GM12878 (cell line): ENCODE results near the gene IKZF1. TPM values are rescaled to one million over a fixed set of nuclear protein-coding genes. Genes with fewer than 3 reads are reported as not detected.

Experiments used
- ATAC-seq: fragments of 200-7000 bp; cut with Tn5 transposase; 3 replicates; pipeline ENCODE4 v1.9.1; 2020; ENCODE audit warnings: mild to moderate bottlenecking, moderate library complexity
- BruUV-seq: library from RNA; stranded (reverse); fragments of 400-500 nt; replicated peaks from 2 replicates; lab custom pipeline; 2021; lab: Mats Ljungman, UMichigan
- CTCF ChIA-PET: fragments of 300-600 bp; sonication (Branson Sonifier 250); formaldehyde crosslinking; extraction: SDS; loops from one replicate; lab custom pipeline; 2021; ENCODE audit warnings: inconsistent platforms; lab: Yijun Ruan, JAX
- POLR2A ChIA-PET: fragments of 350-600 bp; formaldehyde crosslinking; extraction: SDS; loops from one replicate; lab custom pipeline; 2021; ENCODE audit warnings: inconsistent platforms; lab: Charles Lee
- RAD21 ChIA-PET: fragments of 300-600 bp; sonication (Branson Sonifier 250); formaldehyde crosslinking; loops from one replicate; lab custom pipeline; 2023; ENCODE audit warnings: antibody characterized with exemption; ENCODE audit not compliant: unreplicated experiment; lab: Charles Lee
- SMC1A ChIA-PET: fragments of 300-600 bp; sonication (Branson Sonifier 250); formaldehyde crosslinking; loops from one replicate; lab custom pipeline; 2023; ENCODE audit not compliant: unreplicated experiment, uncharacterized antibody; lab: Charles Lee
- DNase-seq: peaks from one replicate; pipeline ENCODE4 v3.0.0-alpha.2; 2011; ENCODE audit warnings: low read depth, low spot score
- FAIRE-seq: peaks from 3 replicates; lab custom pipeline; 2011; peaks lifted over from hg19 to GRCh38; lab: Jason Lieb, UNC
- H2AFZ ChIP-seq: 2 replicates; pipeline ENCODE4 v1.6.0; 2011; ENCODE audit warnings: low read depth, low read length, control low read depth; ENCODE audit not compliant: control insufficient read depth
- H3K27ac ChIP-seq: 2 replicates; pipeline ENCODE4 v1.5.1; 2011; ENCODE audit warnings: control low read depth; ENCODE audit not compliant: control insufficient read depth, insufficient read depth
- H3K27me3 ChIP-seq, 2 experiments: replicated peaks in 1 of 2; 2 replicates each; pipeline versions ENCODE4 v1.6.0 to v1.6.1; 2011; ENCODE audit warnings: low read length in 1 of 2; ENCODE audit not compliant: control insufficient read depth in 2 of 2, insufficient read depth in 2 of 2
- H3K36me3 ChIP-seq, 2 experiments: 2 replicates each; pipeline ENCODE4 v1.5.1; 2011; ENCODE audit warnings: low read length in 1 of 2; ENCODE audit not compliant: control insufficient read depth in 2 of 2, insufficient read depth in 2 of 2
- H3K4me1 ChIP-seq: 2 replicates; pipeline ENCODE4 v1.6.1; 2011; ENCODE audit warnings: mild to moderate bottlenecking, low read length, moderate library complexity, mixed read lengths; ENCODE audit not compliant: control insufficient read depth, insufficient read depth
- H3K4me2 ChIP-seq: 2 replicates; pipeline ENCODE4 v1.6.0; 2011; ENCODE audit warnings: control low read depth; ENCODE audit not compliant: control insufficient read depth, insufficient read depth
- H3K4me3 ChIP-seq: fragments of 200-600 bp; sonication (generic); 2 replicates; pipeline ENCODE4 v1.5.1; 2016
- H3K79me2 ChIP-seq: 2 replicates; pipeline ENCODE4 v1.6.0; 2011; ENCODE audit warnings: low read length; ENCODE audit not compliant: control insufficient read depth, insufficient read depth
- H3K9ac ChIP-seq: 2 replicates; pipeline ENCODE4 v1.8.0; 2011; ENCODE audit warnings: low read length, control low read depth, mixed read lengths; ENCODE audit not compliant: control insufficient read depth, insufficient read depth
- H3K9me3 ChIP-seq: replicated peaks from 3 replicates; pipeline ENCODE4 v1.5.1; 2011; ENCODE audit warnings: mild to moderate bottlenecking, low read length; ENCODE audit not compliant: control insufficient read depth, insufficient read depth
- H4K20me1 ChIP-seq: 2 replicates; pipeline ENCODE4 v1.6.0; 2011; ENCODE audit not compliant: control insufficient read depth, insufficient read depth
- EGR1 ChIP-seq, 2 experiments: IDR thresholded peaks; 1 replicate in 1 of 2; 2 replicates in 1 of 2; pipeline ENCODE4 v1.6.1; 2011 to 2012; ENCODE audit warnings: low read depth in 2 of 2, low read length in 2 of 2, borderline replicate concordance in 1 of 2, mild to moderate bottlenecking in 1 of 2, moderate library complexity in 1 of 2
- EP300 ChIP-seq, 2 experiments: fragments of 150-350 bp in 1 of 2; IDR thresholded peaks; 2 replicates each; pipeline ENCODE4 v1.6.1; 2011 to 2012; ENCODE audit warnings: low read depth in 2 of 2, low read length in 2 of 2, borderline replicate concordance in 1 of 2, improper control_type of control experiment in 1 of 2, inconsistent platforms in 1 of 2; ENCODE audit not compliant: control insufficient read depth in 1 of 2
- NR2F1 ChIP-seq: fragments of 450-650 bp; conservative IDR thresholded peaks from 2 replicates; pipeline ENCODE4 v1.6.1; 2017; ENCODE audit warnings: mild to moderate bottlenecking
- POU2F2 ChIP-seq: IDR thresholded peaks from 3 replicates; pipeline ENCODE4 v1.6.1; 2011; ENCODE audit warnings: low read depth, mild to moderate bottlenecking, low read length, borderline replicate concordance
- TCF7 ChIP-seq: IDR thresholded peaks from 2 replicates; pipeline ENCODE4 v1.6.1; 2014; ENCODE audit warnings: antibody characterized with exemption, borderline replicate concordance
- ZBED1 ChIP-seq: IDR thresholded peaks from 2 replicates; pipeline ENCODE4 v1.6.1; 2016; ENCODE audit warnings: borderline replicate concordance
- ZNF274 ChIP-seq: IDR thresholded peaks from one replicate; pipeline ENCODE4 v1.8.0; 2011; ENCODE audit not compliant: insufficient read length, insufficient read depth
- in situ Hi-C: fragments of 300-500 bp; cut with MboI; formaldehyde crosslinking; loops from 9 replicates; pipeline ENCODE4 v1.14.3; 2018; ENCODE audit warnings: mixed read lengths
- intact Hi-C: fragments of 100-400 bp; cut with micrococcal nuclease; formaldehyde crosslinking; loops from one replicate; pipeline ENCODE4 v1.14.2; 2022; ENCODE audit not compliant: unreplicated experiment
- polyA plus RNA-seq, 11 experiments: library from polyadenylated mRNA; depleted of rRNA in 4 of 11; unstranded in 6 of 11; stranded (reverse) in 5 of 11; fragments of >200 nt; fragmentation: Nextera tagmentation in 4 of 11; fragmentation: Illumina TruSeq in 1 of 11; extraction: Ambion mirVana in 4 of 11; extraction: Trizol in 1 of 11; gene quantifications; 1 replicate in 1 of 11; 2 replicates in 10 of 11; pipeline versions ENCODE4 v1.2.1 to v1.2.3, GENCODE V29; 2011 to 2016; ENCODE audit warnings: inconsistent platforms in 2 of 11, missing spikeins in 2 of 11, low read depth in 1 of 11
- total RNA-seq, 4 experiments: library from RNA; depleted of rRNA in 3 of 4; stranded (reverse); fragments of >200 nt in 3 of 4; fragmentation: Illumina TruSeq in 1 of 4; extraction: Trizol in 1 of 4; gene quantifications; 2 replicates each; pipeline versions ENCODE4 v1.2.1 to v1.2.3, GENCODE V29; 2013 to 2021
- TF ChIP-seq, protein P1 (sequence below): fragments of 450-650 bp; IDR thresholded peaks from 2 replicates; pipeline ENCODE4 v1.6.1; 2016; ENCODE audit warnings: mild to moderate bottlenecking
- TF ChIP-seq, protein P2 (sequence below): IDR thresholded peaks from 2 replicates; pipeline ENCODE4 v1.6.1; 2011; ENCODE audit warnings: mild to moderate bottlenecking, low read depth, low read length, moderate library complexity; ENCODE audit not compliant: insufficient replicate concordance
- TF ChIP-seq, protein P3 (sequence below): IDR thresholded peaks from 2 replicates; pipeline ENCODE4 v1.6.1; 2012; ENCODE audit warnings: improper control_type of control experiment, low read depth, low read length; ENCODE audit not compliant: insufficient replicate concordance

The IKZF1 gene
- total and polyA plus RNA-seq, 10 of the 15 experiments (the other 5 are each of a cell fraction or from before 2014, with no cell fraction given): 27.2 to 125 (median 71.6) TPM

DNA sequence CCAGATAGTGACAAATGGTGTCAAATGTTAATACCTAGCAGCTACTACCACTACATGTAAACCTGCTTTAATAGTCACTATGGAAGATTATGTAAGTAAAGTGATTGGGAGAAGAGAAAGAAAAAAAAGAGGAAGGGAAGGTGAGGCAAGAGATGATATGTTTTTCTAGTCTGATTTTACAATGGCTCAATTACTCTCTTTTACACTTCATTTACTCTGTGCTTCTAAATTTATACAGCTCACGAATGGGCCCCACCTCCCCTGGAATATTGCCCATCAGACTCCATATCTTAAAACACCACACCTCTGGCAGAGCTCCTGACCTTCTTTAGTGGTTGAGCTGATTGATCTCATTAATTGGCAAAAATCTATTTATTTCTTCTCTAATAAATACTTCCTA lies 28.0 kb upstream of the IKZF1 start (continued):
- TF ChIP-seq, protein P1, sequence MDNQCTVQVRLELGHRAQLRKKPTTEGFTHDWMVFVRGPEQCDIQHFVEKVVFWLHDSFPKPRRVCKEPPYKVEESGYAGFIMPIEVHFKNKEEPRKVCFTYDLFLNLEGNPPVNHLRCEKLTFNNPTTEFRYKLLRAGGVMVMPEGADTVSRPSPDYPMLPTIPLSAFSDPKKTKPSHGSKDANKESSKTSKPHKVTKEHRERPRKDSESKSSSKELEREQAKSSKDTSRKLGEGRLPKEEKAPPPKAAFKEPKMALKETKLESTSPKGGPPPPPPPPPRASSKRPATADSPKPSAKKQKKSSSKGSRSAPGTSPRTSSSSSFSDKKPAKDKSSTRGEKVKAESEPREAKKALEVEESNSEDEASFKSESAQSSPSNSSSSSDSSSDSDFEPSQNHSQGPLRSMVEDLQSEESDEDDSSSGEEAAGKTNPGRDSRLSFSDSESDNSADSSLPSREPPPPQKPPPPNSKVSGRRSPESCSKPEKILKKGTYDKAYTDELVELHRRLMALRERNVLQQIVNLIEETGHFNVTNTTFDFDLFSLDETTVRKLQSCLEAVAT: no peak

DNA sequence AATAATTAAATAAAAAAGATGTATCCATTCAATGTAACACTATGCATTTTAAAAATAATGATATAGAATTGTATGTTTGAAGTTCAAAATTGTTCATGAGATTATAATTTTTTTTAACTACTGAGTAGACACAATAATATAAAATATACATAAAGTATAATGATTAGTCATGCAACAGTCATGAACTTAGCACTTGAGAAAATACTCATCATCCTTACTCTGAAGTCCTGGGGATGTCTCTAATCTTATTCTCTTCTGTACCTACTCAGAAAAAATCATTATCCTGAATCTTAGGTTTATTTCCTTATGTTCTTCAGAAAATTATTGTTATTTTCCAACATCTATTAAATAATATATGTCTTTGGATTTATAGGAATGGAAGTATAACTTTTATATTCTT lies 26.4 kb upstream of the IKZF1 start:
- Histone ChIP-seq H3K4me2 (no peak overlapping the region), H3K9ac (no peak overlapping the region), H3K9me3 (peaks cover 2% of the 10 kb centered on the region; the same call in 2 of the 3 replicates), H2AFZ (no peak overlapping the region), H3K27me3 (no peaks in the 10 kb centered on the region), H3K79me2 (peaks cover 2% of the 10 kb centered on the region; the same call in 1 of the 2 replicates), H4K20me1 (no peaks in the 10 kb centered on the region), H3K27ac (no peak overlapping the region), H3K36me3 (no peaks in the 10 kb centered on the region), H3K4me3 (no peak overlapping the region), H3K4me1 (peaks cover 53% of the 10 kb centered on the region)
- ChIA-PET CTCF (interaction anchor here (3.8 to 15.9 kb wide), 2 partner anchors 12 to 33 kb away, joined by 14 to 250 read pairs; partner anchors contain the start of gene IKZF1), POLR2A (interaction anchor here (9.6 to 13.4 kb wide), 2 partner anchors 6 to 32 kb away, joined by 106 to 165 read pairs; partner anchors contain the start of gene IKZF1), SMC1A (interaction anchor here (1.1 to 18.0 kb wide), 4 partner anchors 9 to 72 kb away, joined by 3 to 356 read pairs (median 6); partner anchors contain the start of gene IKZF1), RAD21 (interaction anchor here (15.0 kb wide), 1 partner anchor 32 kb away, joined by 293 read pairs; the partner anchor contains the start of gene IKZF1)
- no peak for ATAC-seq
- in situ Hi-C loops (no loop called here), intact Hi-C loops (no loop called here)
- BruUV-seq: no TSS peak
- no peak for FAIRE-seq
- no peak for DNase-seq
- no peak for TF ChIP-seq NR2F1
- TF ChIP-seq, protein P1: no peak
- no peak for TF ChIP-seq EP300 (IDR thresholded peaks at IDR 0.05; ENCODE audit: borderline replicate concordance in 1 of 2, control insufficient read depth in 1 of 2, low read depth in 2 of 2, low read length in 2 of 2)
- TF ChIP-seq, protein P2, sequence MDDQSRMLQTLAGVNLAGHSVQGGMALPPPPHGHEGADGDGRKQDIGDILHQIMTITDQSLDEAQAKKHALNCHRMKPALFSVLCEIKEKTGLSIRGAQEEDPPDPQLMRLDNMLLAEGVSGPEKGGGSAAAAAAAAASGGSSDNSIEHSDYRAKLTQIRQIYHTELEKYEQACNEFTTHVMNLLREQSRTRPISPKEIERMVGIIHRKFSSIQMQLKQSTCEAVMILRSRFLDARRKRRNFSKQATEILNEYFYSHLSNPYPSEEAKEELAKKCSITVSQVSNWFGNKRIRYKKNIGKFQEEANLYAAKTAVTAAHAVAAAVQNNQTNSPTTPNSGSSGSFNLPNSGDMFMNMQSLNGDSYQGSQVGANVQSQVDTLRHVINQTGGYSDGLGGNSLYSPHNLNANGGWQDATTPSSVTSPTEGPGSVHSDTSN: no peak
- no peak for TF ChIP-seq TCF7
- TF ChIP-seq, protein P3, sequence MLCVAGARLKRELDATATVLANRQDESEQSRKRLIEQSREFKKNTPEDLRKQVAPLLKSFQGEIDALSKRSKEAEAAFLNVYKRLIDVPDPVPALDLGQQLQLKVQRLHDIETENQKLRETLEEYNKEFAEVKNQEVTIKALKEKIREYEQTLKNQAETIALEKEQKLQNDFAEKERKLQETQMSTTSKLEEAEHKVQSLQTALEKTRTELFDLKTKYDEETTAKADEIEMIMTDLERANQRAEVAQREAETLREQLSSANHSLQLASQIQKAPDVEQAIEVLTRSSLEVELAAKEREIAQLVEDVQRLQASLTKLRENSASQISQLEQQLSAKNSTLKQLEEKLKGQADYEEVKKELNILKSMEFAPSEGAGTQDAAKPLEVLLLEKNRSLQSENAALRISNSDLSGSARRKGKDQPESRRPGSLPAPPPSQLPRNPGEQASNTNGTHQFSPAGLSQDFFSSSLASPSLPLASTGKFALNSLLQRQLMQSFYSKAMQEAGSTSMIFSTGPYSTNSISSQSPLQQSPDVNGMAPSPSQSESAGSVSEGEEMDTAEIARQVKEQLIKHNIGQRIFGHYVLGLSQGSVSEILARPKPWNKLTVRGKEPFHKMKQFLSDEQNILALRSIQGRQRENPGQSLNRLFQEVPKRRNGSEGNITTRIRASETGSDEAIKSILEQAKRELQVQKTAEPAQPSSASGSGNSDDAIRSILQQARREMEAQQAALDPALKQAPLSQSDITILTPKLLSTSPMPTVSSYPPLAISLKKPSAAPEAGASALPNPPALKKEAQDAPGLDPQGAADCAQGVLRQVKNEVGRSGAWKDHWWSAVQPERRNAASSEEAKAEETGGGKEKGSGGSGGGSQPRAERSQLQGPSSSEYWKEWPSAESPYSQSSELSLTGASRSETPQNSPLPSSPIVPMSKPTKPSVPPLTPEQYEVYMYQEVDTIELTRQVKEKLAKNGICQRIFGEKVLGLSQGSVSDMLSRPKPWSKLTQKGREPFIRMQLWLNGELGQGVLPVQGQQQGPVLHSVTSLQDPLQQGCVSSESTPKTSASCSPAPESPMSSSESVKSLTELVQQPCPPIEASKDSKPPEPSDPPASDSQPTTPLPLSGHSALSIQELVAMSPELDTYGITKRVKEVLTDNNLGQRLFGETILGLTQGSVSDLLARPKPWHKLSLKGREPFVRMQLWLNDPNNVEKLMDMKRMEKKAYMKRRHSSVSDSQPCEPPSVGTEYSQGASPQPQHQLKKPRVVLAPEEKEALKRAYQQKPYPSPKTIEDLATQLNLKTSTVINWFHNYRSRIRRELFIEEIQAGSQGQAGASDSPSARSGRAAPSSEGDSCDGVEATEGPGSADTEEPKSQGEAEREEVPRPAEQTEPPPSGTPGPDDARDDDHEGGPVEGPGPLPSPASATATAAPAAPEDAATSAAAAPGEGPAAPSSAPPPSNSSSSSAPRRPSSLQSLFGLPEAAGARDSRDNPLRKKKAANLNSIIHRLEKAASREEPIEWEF: no peak
- TF ChIP-seq EGR1 (IDR thresholded peaks at IDR 0.05; ENCODE audit: borderline replicate concordance in 1 of 2, low read depth in 2 of 2, low read length in 2 of 2): no peak
- TF ChIP-seq POU2F2: no peak
- no peak for TF ChIP-seq ZBED1
- TF ChIP-seq ZNF274: no peak
